ENCODE measurements around the gene SPPL3.
A peak's percentile ranks its signal among the peaks of the same experiment; 100 is the strongest.

Gene SPPL3

DNA sequence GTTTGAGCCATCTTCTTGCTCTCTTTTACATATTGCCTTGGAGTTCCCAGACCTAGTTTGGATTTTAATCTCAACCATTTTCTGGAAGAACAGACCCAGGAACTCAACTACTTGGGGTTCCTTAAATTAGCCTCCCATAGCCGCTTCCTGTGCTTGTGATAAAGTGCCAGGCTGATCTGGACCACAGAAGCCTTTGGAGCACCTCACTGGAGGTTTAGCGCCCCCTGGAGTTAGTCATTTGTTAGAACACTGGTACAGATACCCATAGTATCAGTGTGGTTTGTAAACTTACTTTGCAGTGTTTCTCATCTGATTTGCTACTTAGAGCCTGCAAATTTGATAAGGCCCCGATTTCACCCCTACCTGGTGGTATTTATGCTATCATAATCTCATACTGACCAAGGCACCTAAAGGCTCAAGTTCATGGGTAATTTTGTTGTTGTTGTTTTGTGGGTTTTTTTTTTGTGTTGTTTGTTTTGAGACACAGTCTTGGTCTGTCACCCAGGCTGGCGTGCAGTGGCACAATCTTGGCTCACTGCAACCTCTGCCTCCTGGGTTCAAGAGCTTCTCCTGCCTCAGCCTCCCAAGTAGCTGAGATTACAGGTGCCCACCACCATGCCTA lies 190.2 kb downstream of the SPPL3 start:
- H3K4me1 ChIP-seq (ENCODE audit: control insufficient read depth, insufficient read depth, low read length) = peaks cover 20% of the 10 kb centered on the region
- H3K9me3 ChIP-seq (ENCODE audit: control insufficient read depth, low read length) = no peaks in the 10 kb centered on the region
- DNase-seq (ENCODE audit: low read depth) = peak; percentile 95
- H3K27me3 ChIP-seq (replicated peaks; ENCODE audit: control insufficient read depth, insufficient read depth, low read length) = no peaks in the 10 kb centered on the region
- H3K4me3 ChIP-seq (ENCODE audit: low read length) = no peak overlapping the region
- H3K9ac ChIP-seq (ENCODE audit: low read length) = no peak overlapping the region
- peaks cover 48% of the 10 kb centered on the region for H3K36me3 ChIP-seq (ENCODE audit: control insufficient read depth, insufficient read depth, low read length, severe bottlenecking)

DNA sequence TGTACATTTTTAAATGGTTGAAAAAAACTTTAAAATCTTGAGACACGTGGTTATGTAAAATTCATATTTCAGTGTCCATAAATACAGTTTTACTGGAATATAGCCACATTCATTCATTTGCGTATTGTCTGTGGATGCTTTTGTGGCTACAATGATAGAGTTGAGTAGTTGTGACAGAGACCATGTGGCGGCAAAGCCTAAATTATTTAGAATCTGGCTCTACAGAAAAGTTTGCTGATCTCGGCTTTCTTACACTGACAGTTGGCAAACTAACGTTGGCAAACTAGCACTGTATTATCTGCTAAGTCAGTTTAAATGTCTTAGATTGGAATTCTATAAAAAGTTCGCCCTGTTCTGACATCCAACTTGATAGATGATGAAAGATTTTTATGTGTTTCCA lies 191.5 kb downstream of the SPPL3 start:
- Histone ChIP-seq H3K4me3 (ENCODE audit: low read length) (no peak overlapping the region), H3K4me1 (ENCODE audit: control insufficient read depth, insufficient read depth, low read length) (peaks cover 16% of the 10 kb centered on the region), H3K9me3 (ENCODE audit: control insufficient read depth, low read length) (no peaks in the 10 kb centered on the region), H3K27me3 (replicated peaks; ENCODE audit: control insufficient read depth, insufficient read depth, low read length) (no peaks in the 10 kb centered on the region), H3K9ac (ENCODE audit: low read length) (peak overlapping the region; percentile 14), H3K36me3 (ENCODE audit: control insufficient read depth, insufficient read depth, low read length, severe bottlenecking) (peaks cover 38% of the 10 kb centered on the region)
- no peak for DNase-seq (ENCODE audit: low read depth)
